T-helper 1 cell treated with Interleukin-12 subunit alpha and Interleukin-12 subunit beta and Interleukin-4 antibody, amounts not matched to agents 30 μg/mL and 1 μg/mL, for 36 hours (primary cell): ENCODE results near the gene AXIN2.

Source experiments
- H3K27ac Mint-ChIP-seq: one replicate; pipeline ENCODE4 v1.8.0; 2021; ENCODE audit warnings: mild to moderate bottlenecking, mixed read lengths
- H3K27me3 Mint-ChIP-seq: one replicate; pipeline ENCODE4 v1.8.0; 2021; ENCODE audit warnings: low read depth, mixed read lengths
- H3K36me3 Mint-ChIP-seq: one replicate; pipeline ENCODE4 v1.8.0; 2021; ENCODE audit warnings: low read depth, mixed read lengths
- H3K4me1 Mint-ChIP-seq: one replicate; pipeline ENCODE4 v1.8.0; 2021; ENCODE audit warnings: low read depth, mixed read lengths
- H3K4me3 Mint-ChIP-seq: one replicate; pipeline ENCODE4 v1.8.0; 2021; ENCODE audit warnings: mild to moderate bottlenecking, moderate library complexity, mixed read lengths
- H3K9me3 Mint-ChIP-seq: one replicate; pipeline ENCODE4 v1.8.0; 2021; ENCODE audit warnings: mixed read lengths

Gene AXIN2

DNA sequence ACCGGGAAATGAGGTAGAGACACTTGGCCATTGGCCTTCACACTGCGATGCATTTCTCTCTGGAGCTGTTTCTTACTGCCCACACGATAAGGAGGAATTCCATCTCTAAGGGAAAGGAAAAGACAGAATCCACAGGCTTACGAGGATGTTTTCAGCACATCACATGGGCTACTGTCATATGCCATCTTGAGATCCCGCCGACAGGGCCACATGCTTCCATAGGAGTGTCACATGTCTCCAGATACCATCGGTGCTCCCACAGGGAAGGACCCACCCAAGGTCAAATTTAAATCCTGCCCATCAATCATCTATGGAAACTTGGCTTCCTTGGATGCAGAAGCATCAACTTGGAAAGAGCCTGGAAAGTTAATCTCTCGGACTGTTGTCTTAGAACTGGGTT is 20.0 kb downstream of the AXIN2 start:
- H3K27ac Mint-ChIP-seq = no peak overlapping the region
- H3K4me1 Mint-ChIP-seq = peaks cover 3% of the 10 kb centered on the region
- H3K27me3 Mint-ChIP-seq = peaks cover 14% of the 10 kb centered on the region
- H3K36me3 Mint-ChIP-seq = peaks cover 2% of the 10 kb centered on the region
- H3K4me3 Mint-ChIP-seq = no peak overlapping the region
- H3K9me3 Mint-ChIP-seq = no peaks in the 10 kb centered on the region

DNA sequence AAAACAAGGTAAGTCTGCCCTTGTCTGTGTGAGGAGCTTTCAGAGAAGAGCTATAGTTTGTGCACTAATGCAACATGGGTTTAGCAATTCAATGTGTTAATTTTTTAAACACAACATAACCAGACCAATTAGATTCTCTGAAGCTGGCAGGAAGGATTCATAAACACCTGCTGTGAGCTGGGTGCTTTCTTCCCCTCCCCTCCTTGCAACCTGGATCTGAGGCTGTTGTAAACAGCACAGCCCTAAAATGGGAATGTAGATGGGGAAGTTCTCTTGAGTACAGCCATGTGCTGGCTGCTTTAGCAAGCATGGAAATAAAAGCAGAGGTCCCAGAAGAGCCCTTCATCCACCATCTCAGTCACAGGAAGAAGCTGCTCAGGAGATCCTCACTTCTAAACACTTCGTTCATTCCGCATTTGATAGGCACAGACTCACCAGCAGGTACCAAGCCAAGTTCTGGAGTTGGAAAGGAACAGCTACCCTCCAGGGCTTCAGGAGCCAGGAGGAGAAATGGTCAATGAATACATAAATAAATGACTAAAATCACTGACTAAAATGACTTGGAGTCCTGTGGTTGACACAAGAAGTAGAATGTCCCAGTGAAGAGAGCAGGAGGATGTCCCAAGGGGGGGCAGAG is 21.7 kb downstream of the AXIN2 start:
- Mint-ChIP-seq H3K4me3 (no peak overlapping the region), H3K36me3 (peaks cover 9% of the 10 kb centered on the region), H3K27ac (no peak overlapping the region), H3K9me3 (no peaks in the 10 kb centered on the region), H3K4me1 (peaks cover 6% of the 10 kb centered on the region), H3K27me3 (peaks cover 20% of the 10 kb centered on the region)

DNA sequence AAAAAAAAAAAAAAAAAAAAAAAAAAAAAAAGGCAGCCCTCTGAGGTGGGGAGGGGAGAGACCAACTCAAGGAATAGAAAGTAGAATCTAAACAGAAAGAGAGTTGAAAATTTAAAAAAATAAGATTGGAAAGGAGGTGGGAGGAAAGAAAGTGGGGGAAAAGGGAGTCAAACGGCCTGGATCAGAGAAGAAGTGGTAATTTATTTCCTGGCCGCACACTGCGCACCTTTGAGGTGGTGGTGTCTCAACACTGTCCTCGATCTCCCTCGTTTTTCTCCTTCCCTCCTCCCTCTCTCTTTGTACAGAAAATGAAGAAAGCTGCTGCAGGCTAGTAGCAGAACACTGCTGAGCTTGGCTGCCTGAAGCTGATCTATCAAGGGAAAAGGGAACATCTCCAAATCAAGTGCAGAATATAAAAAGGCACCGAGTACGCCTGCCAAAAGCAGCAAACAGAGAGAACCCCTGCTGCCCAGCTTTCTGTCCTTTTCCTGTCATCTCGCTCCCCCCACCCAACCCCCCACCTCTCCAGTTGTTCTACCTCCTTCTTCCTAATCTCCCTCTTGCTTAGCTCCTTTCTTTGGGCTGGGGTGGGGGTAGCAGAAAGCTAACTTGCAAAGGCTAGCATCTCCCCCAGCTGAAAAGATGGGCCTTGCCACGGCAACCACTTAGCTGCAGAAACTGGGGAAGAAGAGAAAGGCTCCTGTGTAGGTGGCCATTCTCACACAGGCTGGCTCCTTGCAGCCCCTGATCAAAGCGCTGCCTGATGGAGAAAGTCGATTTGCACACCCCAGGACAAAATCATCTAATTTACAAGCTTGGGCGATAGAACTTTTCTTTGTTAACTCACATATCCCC is 22.5 kb downstream of the AXIN2 start:
- H3K4me1 Mint-ChIP-seq = peaks cover 6% of the 10 kb centered on the region
- H3K27me3 Mint-ChIP-seq = peaks cover 22% of the 10 kb centered on the region
- no peak overlapping the region for H3K27ac Mint-ChIP-seq
- H3K4me3 Mint-ChIP-seq = peak overlapping the region; percentile 62
- peaks cover 9% of the 10 kb centered on the region for H3K36me3 Mint-ChIP-seq
- H3K9me3 Mint-ChIP-seq = no peaks in the 10 kb centered on the region

DNA sequence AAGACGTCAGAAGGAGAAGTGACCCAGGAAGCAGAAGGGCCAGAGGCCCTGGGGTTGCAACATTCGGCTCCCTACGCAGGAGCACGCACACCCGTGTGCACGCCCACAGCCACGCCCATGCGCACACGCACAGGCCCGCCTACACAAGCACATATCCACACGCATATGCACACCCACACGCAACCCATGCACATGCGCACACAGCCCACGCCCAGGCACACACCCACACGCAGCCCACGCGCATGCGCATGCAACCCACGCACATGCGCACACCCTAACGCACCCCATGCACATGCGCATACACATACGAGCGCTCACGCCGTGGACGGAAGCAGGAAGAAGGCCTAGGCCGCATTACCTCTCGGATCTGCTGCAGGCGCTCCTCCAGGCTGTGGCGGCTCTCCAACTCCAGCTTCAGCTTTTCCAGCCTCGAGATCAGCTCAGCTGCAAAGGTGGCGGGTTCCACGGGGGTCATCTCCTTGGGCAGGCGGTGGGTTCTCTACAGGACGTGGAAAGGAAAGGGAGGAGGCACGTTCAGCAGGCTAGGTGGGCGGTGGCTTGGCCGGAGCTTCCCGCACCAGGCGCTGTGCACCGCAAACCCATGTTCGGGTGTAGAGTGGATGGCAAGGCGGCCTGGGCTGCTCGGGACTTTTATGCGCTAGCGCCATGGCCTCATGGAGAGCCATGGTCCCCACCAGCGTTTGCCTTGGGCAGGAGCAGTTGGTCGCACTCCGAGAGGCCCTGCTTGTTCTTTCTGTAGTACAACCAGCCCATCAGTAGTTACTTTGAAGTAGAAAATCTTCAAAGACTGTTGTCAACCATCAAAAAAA is 23.4 kb downstream of the AXIN2 start:
- peak overlapping the region; percentile 59 for H3K27ac Mint-ChIP-seq
- peaks cover 6% of the 10 kb centered on the region for H3K4me1 Mint-ChIP-seq
- peak overlapping the region; percentile 62 for H3K4me3 Mint-ChIP-seq

DNA sequence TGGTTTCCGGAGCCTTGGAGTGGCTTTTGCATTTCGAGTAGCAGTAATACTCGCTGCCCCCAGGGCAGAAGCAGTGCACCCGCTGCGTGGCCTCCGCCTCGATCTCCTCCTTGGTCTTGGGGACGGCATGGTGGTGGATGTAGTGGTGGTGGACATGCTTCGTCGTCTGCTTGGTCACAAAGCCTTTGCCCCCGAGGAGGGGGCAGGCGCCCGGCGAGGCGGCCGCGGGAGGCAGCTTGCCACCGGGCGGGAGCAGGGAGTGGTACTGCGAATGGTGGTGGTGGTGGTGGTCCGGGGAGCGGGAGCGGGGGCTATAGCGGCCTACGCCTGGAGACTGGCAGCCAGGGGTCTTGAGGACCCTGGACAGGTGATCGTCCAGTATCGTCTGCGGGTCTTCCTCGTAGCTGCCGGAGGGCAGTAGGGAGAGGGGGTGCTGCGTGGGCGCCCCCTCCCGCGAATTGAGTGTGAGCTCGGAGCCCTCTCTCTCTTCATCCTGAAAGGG is 24.1 kb downstream of the AXIN2 start:
- Mint-ChIP-seq H3K9me3 (no peaks in the 10 kb centered on the region), H3K36me3 (peaks cover 9% of the 10 kb centered on the region), H3K27ac (no peak overlapping the region), H3K27me3 (peaks cover 24% of the 10 kb centered on the region), H3K4me3 (no peak overlapping the region), H3K4me1 (peaks cover 6% of the 10 kb centered on the region)

More for the DNA sequence above, 23.4 kb downstream of the AXIN2 start:
- peaks cover 9% of the 10 kb centered on the region for H3K36me3 Mint-ChIP-seq
- no peaks in the 10 kb centered on the region for H3K9me3 Mint-ChIP-seq
- H3K27me3 Mint-ChIP-seq = peaks cover 24% of the 10 kb centered on the region

DNA sequence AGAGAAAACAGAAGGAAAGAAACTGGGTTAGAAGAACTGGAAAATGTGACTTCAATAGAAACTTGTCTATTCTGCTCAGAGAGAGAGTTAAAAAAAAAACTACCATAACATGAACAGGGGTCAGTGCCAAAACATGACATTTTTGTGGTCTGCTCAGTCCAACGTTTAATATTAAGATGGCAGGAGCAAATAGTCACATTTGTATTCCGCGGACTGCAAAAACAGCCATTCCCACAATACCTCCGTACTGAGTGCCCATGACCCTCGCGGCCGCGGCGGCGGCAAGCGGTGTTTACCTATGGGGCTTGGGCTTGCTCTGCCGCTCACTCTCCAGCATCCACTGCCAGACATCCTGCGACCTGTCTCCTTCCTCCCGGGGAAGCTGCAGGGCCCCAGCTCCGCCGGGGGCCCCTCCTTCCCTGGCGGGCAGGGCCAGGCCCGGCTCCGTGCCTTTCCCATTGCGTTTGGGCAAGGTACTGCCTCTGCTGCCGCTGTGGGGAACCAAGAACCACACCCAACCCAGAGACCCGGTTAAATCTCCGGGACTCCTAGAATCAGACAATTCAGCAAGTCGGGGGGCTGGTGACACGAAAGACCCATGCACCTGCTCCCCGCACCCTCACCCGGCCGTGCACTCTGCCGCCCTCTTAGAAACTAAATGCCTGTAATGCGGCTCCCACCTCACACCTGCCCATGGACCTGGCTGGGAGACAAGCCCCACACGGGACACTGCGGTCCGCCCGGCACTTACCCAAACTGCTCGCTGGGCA is 24.7 kb downstream of the AXIN2 start:
- Mint-ChIP-seq H3K4me1 (peaks cover 7% of the 10 kb centered on the region), H3K9me3 (no peaks in the 10 kb centered on the region), H3K4me3 (no peak overlapping the region), H3K27me3 (peaks cover 18% of the 10 kb centered on the region), H3K36me3 (peaks cover 9% of the 10 kb centered on the region), H3K27ac (no peak overlapping the region)

DNA sequence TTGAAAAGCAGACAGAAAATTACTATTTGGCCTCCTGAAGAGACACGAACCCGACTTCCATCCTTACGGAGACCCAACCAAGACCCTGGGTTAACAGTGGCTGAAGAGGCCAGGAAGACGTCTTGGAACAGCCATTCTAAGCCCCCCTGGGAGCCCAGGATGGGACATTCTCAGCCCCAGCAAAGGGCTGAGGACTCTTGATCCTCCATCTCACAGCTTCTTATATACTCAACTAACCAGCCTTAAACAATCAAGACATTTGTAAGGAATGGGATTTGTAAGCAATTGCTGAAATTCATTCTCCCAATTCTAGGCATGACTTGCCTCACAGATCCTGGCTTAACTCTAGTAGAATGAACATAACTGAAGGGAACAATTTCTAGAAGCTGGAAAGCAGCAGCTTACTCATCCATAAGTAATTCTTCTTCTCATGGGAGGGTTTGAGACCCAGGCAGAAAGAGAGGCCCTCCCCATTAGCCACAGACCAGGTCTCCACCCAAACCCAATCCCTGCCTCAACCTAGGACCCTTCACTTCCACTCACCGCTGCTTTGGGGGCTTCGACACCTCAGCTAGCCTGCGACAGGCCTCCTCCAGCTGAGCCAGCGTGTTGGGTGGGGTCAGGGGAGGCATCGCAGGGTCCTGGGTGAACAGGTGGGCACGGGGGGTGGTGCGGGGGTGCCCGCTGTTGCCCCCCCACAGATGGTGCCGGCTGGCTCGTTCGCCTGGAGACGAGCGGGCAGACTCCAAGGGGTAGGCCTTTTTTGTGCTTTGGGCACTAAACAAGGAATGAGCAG is 25.5 kb downstream of the AXIN2 start:
- Mint-ChIP-seq H3K27me3 (peaks cover 15% of the 10 kb centered on the region), H3K9me3 (no peaks in the 10 kb centered on the region), H3K4me1 (peaks cover 7% of the 10 kb centered on the region), H3K4me3 (no peak overlapping the region), H3K36me3 (peaks cover 9% of the 10 kb centered on the region), H3K27ac (no peak overlapping the region)

DNA sequence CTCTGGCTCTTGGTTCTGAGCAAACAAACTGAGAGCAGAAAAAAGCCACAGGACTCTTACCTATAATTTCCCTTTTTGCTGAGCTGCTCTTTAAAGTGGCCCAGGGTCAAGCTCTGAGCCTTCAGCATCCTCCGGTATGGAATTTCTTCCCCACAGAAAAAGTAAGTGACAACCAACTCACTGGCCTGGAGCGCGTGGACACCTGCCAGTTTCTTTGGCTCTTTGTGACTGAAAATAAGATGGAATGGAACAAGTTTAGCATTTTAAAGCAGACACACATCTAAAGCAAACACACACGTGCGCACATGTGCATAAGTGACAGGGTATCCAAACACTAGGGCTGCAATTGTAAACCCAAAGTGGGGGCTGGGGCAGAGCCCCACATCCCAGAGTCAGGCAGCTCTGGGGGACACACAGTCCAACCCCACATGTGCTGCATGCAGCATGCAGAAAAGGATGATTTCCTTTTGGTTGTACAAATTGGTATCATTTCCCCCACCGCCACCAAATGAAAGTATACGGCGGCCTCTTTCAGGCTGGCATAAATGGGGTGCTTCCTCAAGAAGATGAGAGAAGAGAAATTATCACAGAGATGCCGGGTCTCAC is 27.5 kb downstream of the AXIN2 start:
- no peak overlapping the region for H3K4me3 Mint-ChIP-seq
- H3K36me3 Mint-ChIP-seq = peaks cover 11% of the 10 kb centered on the region
- no peak overlapping the region for H3K27ac Mint-ChIP-seq
- H3K27me3 Mint-ChIP-seq = peaks cover 24% of the 10 kb centered on the region
- peaks cover 5% of the 10 kb centered on the region for H3K4me1 Mint-ChIP-seq
- H3K9me3 Mint-ChIP-seq = no peaks in the 10 kb centered on the region

DNA sequence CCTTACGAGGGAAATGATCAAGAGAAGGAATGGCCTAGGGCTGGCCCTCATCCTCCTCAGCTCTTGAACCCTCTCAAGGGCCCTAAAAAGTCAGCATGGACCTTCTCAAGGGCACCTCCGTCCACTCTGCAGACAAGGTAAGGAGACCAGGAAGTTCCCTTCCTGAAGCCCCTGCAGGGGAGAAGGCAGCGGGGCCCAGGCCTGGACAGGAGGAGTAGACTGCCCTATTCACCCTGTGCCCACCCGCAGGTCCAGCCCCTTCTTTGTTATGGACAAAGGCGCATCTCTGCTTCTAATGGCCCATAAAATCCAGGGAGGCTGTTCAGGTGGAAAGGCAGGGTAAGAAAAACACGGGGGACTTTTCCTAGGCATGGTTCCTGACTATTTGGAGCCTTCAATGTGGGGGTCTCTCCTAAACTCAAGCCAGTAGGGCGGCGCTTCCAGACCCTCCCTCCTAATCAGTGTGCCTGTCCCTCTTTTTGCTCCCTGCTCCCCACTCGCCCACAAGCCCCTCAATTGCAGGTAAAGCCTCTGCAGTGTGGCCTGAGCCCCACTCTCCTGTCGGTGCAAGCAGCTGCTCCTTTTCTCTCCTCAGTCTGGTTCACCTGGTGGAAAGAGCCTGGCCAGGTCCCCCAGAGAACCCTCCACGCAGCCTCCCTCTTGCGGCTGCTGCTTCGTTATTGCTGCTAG is 28.2 kb downstream of the AXIN2 start:
- Mint-ChIP-seq H3K27ac (no peak overlapping the region), H3K4me3 (no peak overlapping the region), H3K9me3 (no peaks in the 10 kb centered on the region), H3K4me1 (peaks cover 5% of the 10 kb centered on the region), H3K27me3 (peaks cover 25% of the 10 kb centered on the region), H3K36me3 (peaks cover 12% of the 10 kb centered on the region)

DNA sequence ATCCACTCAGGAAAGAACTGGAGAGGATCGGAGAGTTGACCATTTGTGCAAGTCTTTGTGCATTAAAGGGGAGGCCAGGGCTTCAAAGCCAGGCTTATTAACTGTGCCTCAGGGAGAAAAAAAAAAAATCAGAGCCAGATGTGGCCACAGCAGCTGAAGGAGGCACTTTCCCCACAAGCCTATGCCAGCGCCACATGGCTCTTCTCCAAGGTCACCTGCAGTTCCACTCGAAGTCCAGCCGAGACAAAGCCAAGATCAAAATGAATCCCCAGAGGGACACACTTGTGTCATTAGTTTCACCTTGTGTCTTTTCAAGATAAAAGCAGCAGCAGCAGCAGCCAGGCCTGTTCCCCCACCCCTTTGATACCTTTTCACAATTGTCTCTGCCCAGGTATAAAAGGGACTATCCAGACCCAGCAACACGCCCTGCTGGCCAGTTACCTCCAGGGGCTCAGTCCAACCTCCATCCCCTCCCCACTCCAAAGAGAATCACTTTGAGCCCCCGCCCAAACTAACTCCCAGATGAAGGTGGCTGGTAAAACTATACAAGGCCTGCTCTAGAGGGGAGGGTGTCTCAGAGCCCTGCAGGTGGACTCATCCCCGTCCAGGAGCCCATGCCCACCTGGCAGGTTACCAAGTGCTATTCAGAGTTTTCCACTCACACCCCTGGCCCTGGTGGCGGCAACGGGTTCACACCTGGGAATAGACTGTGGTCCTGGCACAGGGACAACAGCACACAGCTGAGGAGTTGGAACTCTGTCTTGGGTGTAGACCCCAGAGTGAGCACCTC is 29.2 kb downstream of the AXIN2 start:
- peaks cover 12% of the 10 kb centered on the region for H3K36me3 Mint-ChIP-seq
- no peaks in the 10 kb centered on the region for H3K9me3 Mint-ChIP-seq
- peaks cover 5% of the 10 kb centered on the region for H3K4me1 Mint-ChIP-seq
- H3K27me3 Mint-ChIP-seq = peaks cover 29% of the 10 kb centered on the region
- no peak overlapping the region for H3K4me3 Mint-ChIP-seq
- no peak overlapping the region for H3K27ac Mint-ChIP-seq

DNA sequence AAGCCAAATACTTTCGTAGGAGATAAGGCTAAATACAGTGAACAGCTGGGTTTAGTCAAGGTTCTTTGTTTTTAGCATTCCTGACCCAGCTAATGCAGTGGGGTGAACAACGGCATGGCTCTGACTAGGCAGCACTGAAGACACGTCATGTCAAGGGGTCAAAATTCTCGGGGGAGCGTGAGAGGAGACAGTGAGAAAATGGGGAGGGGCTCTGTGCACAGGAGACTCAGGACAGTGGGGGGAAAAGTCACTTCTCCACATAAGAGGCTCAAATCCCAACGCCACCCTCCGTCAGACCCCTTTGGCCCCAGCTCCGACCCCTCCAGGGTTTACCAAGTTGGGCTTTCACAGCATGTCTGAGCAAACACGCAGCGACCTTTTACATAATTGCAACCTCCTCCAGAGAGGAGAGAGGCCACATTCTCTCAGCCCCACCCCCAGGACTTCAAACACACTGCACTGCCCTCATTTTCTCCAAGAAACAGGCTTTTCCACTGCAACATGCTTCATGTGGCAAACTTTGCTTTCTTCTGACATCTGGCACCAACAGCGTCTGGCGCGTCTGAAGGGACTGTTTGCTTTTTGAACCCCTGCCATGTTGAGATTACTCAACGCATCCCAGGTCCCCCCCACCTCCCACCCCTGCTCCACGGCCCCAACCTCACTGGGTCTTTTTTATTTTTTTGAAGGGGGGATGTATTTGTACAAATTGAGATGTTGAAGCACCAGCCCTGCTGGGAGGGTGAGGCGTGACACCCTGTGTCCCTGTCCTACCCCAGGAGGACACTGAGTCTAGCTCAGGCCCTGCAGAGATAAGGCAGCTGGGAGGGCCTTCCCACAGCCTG is 30.0 kb downstream of the AXIN2 start:
- peaks cover 33% of the 10 kb centered on the region for H3K27me3 Mint-ChIP-seq
- peaks cover 5% of the 10 kb centered on the region for H3K4me1 Mint-ChIP-seq
- H3K9me3 Mint-ChIP-seq = no peaks in the 10 kb centered on the region
- peaks cover 12% of the 10 kb centered on the region for H3K36me3 Mint-ChIP-seq
- no peak overlapping the region for H3K4me3 Mint-ChIP-seq
- H3K27ac Mint-ChIP-seq = no peak overlapping the region
